Measurements from ENCODE around the gene SNX27.

The SNX27 gene

DNA sequence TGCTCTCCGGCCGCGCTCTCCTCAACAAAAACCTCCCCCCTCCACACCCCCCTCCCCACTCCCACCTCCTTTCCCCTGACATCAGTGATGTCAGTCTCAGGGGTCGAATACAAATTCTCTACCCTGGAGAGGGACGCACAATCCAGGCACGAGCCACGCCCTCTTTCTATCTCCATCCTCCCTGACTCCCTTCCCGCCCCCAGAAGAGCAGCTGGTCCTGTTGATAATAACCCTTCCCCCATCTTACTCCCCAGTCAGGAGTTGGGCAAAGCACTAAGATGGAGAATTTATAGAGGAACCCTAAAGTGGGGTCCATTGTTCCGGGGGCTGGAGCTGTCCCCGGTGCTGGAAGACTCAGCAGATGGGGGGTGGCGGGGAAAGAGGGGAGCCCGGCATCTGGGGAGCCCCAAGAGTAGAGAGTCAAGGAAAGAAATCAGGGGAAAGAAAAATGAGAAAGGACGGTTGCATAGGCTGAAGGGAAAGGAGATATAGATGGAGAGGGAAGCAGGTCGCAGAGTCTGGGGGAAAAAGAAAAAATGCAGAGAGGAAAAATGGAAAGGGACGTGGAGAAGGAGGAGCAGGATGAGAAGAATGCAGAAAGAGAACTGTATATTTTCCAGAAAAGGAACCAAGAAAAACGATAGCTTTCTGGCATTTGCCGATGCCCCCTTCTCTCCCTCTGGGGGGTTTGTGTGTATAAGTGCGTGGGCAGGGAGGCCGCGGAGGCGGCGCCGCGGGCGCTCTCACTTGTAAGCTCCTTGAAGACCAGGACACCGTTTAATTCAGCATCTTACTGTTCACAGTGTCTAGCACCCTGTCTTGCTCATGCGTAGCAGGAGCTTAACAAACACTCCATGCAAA, 105.2 kb downstream of the SNX27 start, which contains the start of gene CELF3:
CELF3 (minus strand) TSS at position 33 of the 861 bp plus-strand sequence. CDS start 783 bp downstream, outside the sequence.
- TF ChIP-seq, protein P1, sequence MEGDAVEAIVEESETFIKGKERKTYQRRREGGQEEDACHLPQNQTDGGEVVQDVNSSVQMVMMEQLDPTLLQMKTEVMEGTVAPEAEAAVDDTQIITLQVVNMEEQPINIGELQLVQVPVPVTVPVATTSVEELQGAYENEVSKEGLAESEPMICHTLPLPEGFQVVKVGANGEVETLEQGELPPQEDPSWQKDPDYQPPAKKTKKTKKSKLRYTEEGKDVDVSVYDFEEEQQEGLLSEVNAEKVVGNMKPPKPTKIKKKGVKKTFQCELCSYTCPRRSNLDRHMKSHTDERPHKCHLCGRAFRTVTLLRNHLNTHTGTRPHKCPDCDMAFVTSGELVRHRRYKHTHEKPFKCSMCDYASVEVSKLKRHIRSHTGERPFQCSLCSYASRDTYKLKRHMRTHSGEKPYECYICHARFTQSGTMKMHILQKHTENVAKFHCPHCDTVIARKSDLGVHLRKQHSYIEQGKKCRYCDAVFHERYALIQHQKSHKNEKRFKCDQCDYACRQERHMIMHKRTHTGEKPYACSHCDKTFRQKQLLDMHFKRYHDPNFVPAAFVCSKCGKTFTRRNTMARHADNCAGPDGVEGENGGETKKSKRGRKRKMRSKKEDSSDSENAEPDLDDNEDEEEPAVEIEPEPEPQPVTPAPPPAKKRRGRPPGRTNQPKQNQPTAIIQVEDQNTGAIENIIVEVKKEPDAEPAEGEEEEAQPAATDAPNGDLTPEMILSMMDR (IDR thresholded peaks at IDR 0.05) = no peak

DNA sequence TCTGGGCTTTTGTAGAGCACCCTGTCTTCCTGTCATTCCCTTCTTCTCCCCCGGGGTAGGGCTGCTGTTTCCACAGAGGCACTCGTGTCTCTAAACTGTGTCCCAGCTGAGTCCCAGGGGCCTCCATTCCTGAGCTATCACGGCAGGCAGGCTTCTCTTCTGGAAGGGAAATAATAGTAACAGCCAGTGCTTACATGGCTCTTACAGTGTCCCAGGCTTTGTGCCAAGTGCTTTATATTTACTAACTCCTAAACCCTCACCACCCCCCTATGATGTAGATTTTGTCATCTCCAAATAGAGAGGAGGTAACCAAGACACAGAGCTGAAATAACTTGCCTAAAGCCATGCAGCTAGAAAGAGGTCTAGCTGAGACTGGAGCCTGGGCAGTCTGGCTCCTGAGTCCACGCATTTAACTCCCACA, 106.2 kb downstream of the SNX27 start:
- TF ChIP-seq, protein P1 (IDR thresholded peaks at IDR 0.05) = no peak

DNA sequence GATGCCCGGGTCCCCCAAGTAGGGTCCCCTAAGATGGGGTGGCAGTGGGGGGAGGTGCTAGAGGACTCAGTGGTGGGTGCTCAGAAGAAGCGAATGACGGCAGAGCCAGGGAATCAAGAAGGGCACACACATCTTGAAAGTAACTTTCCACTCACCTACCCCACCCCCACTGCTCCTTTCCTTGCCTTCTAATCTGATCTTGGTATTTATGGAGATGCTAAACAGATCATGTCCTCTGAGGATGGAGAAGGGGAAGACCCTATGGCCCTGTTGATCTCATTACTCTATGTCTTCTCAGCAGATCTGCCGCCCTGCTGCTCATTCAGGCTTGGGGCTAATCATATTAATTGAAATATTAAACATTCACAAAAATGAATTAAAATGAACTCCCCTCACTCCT, 106.8 kb downstream of the SNX27 start:
- TF ChIP-seq, protein P1 (IDR thresholded peaks at IDR 0.05) = no peak

DNA sequence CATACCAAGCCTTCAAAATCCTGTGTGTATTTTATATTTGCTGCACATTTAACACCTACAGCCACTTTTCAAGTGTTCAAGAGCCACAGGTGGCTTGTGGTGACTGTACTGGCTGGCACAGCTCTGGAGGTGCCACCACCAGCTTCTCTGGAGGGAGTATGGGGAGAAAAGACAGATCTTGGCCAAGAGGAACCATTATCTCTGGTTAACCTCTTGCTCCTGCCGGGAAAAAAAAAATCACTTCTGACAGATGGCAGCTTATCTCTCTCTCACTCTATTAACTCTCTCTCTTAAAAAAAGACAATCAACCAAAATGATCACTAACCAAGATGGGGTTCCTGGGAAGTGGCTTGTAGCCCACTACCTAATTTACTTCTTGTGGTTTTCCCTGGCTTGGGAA, 108.3 kb downstream of the SNX27 start:
- TF ChIP-seq, protein P1 (IDR thresholded peaks at IDR 0.05) = no peak

DNA sequence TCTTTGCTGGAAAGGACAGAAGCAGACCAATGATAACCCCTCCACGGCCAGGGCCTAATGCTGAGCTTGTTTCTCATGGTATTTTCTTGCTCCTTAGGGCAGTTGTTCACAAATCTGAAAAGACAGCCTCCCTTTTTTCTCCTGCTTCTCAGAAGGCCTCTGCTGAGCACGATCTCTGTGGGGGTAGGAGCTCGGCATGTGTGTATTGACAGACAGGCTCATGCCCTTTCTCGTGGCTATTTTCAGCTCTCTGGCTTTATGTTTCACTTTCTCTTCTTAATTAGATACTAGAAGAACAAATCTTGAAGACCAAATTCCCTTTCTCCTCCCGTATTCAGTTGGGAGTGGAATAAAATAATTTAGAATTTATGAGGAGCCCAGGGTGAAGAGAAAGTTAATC, 108.7 kb downstream of the SNX27 start:
- TF ChIP-seq, protein P1 (IDR thresholded peaks at IDR 0.05) = no peak

DNA sequence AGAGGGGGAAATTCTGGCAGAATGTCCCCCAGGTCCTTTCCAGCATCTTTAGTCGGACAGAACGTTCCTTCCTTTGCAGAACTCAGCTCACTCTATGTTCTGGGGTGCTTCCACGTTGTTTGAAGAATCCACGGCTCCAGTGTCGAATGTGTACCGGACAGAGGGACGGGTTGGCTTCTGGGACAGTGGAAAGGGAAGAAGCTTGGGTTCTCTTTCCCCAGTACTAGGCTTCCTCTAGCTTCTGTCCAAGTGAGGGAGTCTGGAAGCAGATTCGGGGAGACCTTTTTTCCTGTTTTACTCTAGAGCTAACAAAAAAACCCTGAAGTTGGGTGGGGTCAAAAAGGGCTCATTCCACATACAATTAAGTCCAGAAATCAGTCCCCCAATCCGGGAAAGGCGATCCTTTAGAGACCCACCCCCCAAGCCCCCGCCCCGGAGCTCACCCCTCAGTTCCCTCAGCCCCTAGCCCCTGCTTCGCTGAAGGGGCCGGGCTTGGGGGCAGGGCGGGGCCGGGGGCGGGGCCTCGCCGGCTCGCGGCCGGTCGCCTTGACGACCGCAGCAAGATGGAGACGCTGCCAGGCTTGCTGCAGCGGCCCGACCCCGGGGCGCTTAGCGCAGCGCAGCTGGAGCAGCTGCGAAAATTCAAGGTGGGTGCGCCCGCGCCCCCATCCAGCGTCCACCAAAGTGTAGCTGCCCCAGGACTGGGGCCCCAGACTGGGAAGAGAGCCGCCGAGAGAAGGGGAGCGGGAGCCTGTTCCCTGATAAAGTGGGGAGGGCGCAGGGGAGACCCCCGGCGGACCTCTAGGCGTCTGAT, 109.3 kb downstream of the SNX27 start, which contains the start of gene RIIAD1:
RIIAD1 (plus strand) TSS at position 549 of the 814 bp plus-strand sequence; CDS start at position 564, 15 bp downstream.
- TF ChIP-seq, protein P1 (IDR thresholded peaks at IDR 0.05) = no peak

DNA sequence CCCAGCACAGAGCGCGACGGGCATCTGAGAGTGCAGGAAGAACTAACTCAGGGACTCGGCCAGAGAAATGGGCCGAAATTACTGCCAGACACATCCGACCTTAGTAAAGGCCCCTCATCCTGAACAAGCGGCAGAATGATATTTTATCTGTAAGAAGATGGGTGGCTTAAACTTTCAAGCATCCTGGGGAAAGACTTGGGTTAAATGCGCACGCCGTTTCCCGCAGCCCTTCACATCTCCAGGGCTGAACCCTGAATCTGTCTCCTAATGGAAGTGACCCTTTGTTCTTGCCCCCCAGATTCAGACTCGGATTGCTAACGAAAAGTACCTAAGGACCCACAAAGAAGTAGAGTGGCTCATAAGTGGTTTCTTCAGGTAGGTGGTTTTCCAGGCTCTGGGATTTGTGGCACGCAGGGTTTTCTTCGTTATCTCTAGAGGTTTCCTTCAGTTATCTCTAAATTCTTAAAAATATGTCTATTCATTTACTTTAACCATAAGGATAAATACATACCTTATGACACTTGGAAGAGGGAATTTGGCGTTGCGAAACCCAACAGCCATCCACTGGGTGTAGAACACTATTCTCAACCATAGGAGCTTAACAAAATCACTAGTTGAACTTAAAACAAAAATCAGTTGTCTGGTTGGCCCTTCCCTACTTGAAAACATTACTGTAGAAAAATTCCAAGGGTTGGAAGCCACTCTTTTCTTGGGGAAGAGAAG, 110.1 kb downstream of the SNX27 start:
- TF ChIP-seq, protein P1 (IDR thresholded peaks at IDR 0.05) = no peak
